ENCODE measurements around the gene GGA3.

DNA sequence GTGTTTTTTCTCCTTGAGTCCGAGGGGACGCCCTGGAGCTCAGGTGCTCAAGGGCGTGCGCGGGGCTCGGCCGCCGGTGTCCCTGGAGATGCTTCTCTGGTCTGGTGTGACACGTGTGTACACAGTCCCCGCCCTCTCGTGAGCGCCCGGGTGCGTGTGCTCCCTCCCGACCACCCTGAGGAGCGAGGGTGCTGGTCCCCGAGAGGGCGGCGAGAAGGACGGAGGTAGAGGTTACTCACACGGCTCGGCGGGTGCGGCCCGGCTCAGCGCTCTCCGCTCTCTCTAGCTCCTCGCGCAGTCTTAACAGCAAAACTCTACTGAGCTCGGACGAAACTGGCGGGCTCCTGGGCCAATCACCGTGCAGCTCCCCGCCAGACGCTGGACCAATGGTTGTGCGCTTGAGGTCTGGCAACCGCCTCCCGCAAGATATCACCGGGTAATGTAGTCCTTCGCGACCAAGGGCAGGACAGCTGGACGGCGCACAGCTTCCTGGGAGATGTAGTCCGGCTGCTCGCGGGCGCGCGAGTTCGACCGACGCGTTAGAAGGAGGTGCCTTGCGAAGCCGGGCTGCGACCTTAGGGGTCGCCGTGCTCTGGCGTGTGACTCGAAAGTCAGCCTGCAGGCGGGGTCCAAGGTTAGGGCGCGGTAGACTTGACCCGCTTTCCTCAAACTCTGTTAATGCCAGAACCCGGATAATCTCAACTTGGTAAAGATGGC is 27.9 kb upstream of the GGA3 start, which contains the start of gene SLC25A19:
- TF ChIP-seq, protein P1, sequence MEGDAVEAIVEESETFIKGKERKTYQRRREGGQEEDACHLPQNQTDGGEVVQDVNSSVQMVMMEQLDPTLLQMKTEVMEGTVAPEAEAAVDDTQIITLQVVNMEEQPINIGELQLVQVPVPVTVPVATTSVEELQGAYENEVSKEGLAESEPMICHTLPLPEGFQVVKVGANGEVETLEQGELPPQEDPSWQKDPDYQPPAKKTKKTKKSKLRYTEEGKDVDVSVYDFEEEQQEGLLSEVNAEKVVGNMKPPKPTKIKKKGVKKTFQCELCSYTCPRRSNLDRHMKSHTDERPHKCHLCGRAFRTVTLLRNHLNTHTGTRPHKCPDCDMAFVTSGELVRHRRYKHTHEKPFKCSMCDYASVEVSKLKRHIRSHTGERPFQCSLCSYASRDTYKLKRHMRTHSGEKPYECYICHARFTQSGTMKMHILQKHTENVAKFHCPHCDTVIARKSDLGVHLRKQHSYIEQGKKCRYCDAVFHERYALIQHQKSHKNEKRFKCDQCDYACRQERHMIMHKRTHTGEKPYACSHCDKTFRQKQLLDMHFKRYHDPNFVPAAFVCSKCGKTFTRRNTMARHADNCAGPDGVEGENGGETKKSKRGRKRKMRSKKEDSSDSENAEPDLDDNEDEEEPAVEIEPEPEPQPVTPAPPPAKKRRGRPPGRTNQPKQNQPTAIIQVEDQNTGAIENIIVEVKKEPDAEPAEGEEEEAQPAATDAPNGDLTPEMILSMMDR (IDR thresholded peaks at IDR 0.05 in 4 of 5, conservative IDR thresholded peaks at IDR 0.05 in 1 of 5), result no peak
- peak; percentile 93 to 98 for TF ChIP-seq POLR2A (IDR thresholded peaks at IDR 0.05)
